ENCODE data around the gene LARGE1.

GRCh38 chr22:33255791-33256190, 664.5 kb downstream of the LARGE1 start:
- no peak for TF ChIP-seq CTCF (IDR thresholded peaks at IDR 0.05)
- TF ChIP-seq POLR2A (IDR thresholded peaks at IDR 0.05), result no peak
